H9 (cell line): ENCODE data around the gene UNC5C. TPM values are rescaled to one million over a fixed set of nuclear protein-coding genes. Genes with fewer than 3 reads are reported as not detected.
A peak's percentile ranks its signal among the peaks of the same experiment; 100 is the strongest.

Experiments used
- DNase-seq: peaks from one replicate; pipeline ENCODE4 v3.0.0-alpha.2; 2017
- H2AFZ ChIP-seq: one replicate; pipeline ENCODE4 v1.6.1; 2013; ENCODE audit warnings: mild to moderate bottlenecking, low read length, control low read depth, moderate library complexity
- H2AK5ac ChIP-seq: 2 replicates; pipeline ENCODE4 v1.6.1; 2013; ENCODE audit warnings: low read length, control low read depth, mixed read lengths; ENCODE audit not compliant: insufficient read length
- H2BK120ac ChIP-seq: one replicate; pipeline ENCODE4 v1.6.1; 2013; ENCODE audit warnings: low read depth, mild to moderate bottlenecking, low read length, control low read depth, inconsistent platforms; ENCODE audit not compliant: poor library complexity, severe bottlenecking
- H2BK12ac ChIP-seq: 2 replicates; pipeline ENCODE4 v1.6.1; 2013; ENCODE audit warnings: low read length, control low read depth, mixed read lengths, low read depth; ENCODE audit not compliant: insufficient read length
- H2BK15ac ChIP-seq: 2 replicates; pipeline ENCODE4 v1.6.1; 2013; ENCODE audit warnings: low read depth, low read length, control low read depth
- H2BK20ac ChIP-seq: one replicate; pipeline ENCODE4 v1.6.1; 2013; ENCODE audit warnings: low read depth, mild to moderate bottlenecking, low read length, control low read depth, inconsistent platforms; ENCODE audit not compliant: poor library complexity, severe bottlenecking
- H2BK5ac ChIP-seq: 2 replicates; pipeline ENCODE4 v1.6.1; 2013; ENCODE audit warnings: low read length, control low read depth, mixed read lengths; ENCODE audit not compliant: insufficient read length
- H3K14ac ChIP-seq: 2 replicates; pipeline ENCODE4 v1.6.1; 2013; ENCODE audit warnings: low read length, control low read depth; ENCODE audit not compliant: insufficient read depth
- H3K18ac ChIP-seq: 2 replicates; pipeline ENCODE4 v1.6.1; 2013; ENCODE audit warnings: low read depth, mild to moderate bottlenecking, mixed read lengths, low read length, control low read depth; ENCODE audit not compliant: insufficient read length
- H3K23ac ChIP-seq: 2 replicates; pipeline ENCODE4 v1.6.1; 2013; ENCODE audit warnings: low read length, control low read depth, mixed read lengths, low read depth; ENCODE audit not compliant: insufficient read length
- H3K23me2 ChIP-seq: 2 replicates; pipeline ENCODE4 v1.6.1; 2013; ENCODE audit warnings: low read depth, mild to moderate bottlenecking, mixed read lengths, low read length, control low read depth; ENCODE audit not compliant: insufficient read length, poor library complexity, severe bottlenecking
- H3K27ac ChIP-seq: 2 replicates; pipeline ENCODE4 v1.5.1; 2013; ENCODE audit warnings: low read length, control low read depth, mixed read lengths, low read depth; ENCODE audit not compliant: insufficient read length
- H3K27me3 ChIP-seq: 2 replicates; pipeline ENCODE4 v1.6.1; 2013; ENCODE audit warnings: low read length, control low read depth, inconsistent platforms; ENCODE audit not compliant: insufficient read depth
- H3K4ac ChIP-seq: 2 replicates; pipeline ENCODE4 v1.6.1; 2013; ENCODE audit warnings: low read depth, mild to moderate bottlenecking, control low read depth, inconsistent platforms, low read length, moderate library complexity
- H3K4me1 ChIP-seq: 2 replicates; pipeline ENCODE4 v1.6.1; 2013; ENCODE audit warnings: low read length, control low read depth, inconsistent platforms; ENCODE audit not compliant: insufficient read depth
- H3K4me2 ChIP-seq: 2 replicates; pipeline ENCODE4 v1.6.1; 2013; ENCODE audit warnings: low read length, control low read depth, mixed read lengths; ENCODE audit not compliant: insufficient read length, insufficient read depth
- H3K56ac ChIP-seq: 2 replicates; pipeline ENCODE4 v1.6.1; 2013; ENCODE audit warnings: low read depth, mild to moderate bottlenecking, mixed read lengths, low read length, control low read depth; ENCODE audit not compliant: insufficient read length
- H3K79me1 ChIP-seq: 2 replicates; pipeline ENCODE4 v1.6.1; 2013; ENCODE audit warnings: low read depth, mild to moderate bottlenecking, moderate library complexity, low read length, control low read depth, inconsistent platforms; ENCODE audit not compliant: insufficient read depth, poor library complexity, severe bottlenecking
- H3K79me2 ChIP-seq: 2 replicates; pipeline ENCODE4 v1.6.1; 2013; ENCODE audit warnings: low read length, control low read depth, inconsistent platforms; ENCODE audit not compliant: insufficient read depth
- H3K9ac ChIP-seq: 2 replicates; pipeline ENCODE4 v1.6.1; 2013; ENCODE audit warnings: low read length, control low read depth, mixed read lengths; ENCODE audit not compliant: insufficient read length; ENCODE audit errors: extremely low read depth
- H3K9me3 ChIP-seq: one replicate; pipeline ENCODE4 v1.6.1; 2013; ENCODE audit warnings: low read depth, low read length, inconsistent platforms; ENCODE audit not compliant: control insufficient read depth
- H3T11ph ChIP-seq: one replicate; pipeline ENCODE4 v1.6.1; 2013; ENCODE audit warnings: mild to moderate bottlenecking, low read length, control low read depth, inconsistent platforms
- H4K20me1 ChIP-seq: one replicate; pipeline ENCODE4 v1.6.1; 2013; ENCODE audit not compliant: control insufficient read depth, insufficient read length, insufficient read depth
- H4K5ac ChIP-seq: 2 replicates; pipeline ENCODE4 v1.6.1; 2013; ENCODE audit warnings: low read depth, mild to moderate bottlenecking, mixed read lengths, low read length, control low read depth; ENCODE audit not compliant: insufficient read length
- H4K8ac ChIP-seq: replicated peaks from 2 replicates; pipeline ENCODE4 v1.6.1; 2013; ENCODE audit warnings: low read length, control low read depth, mixed read lengths, low read depth; ENCODE audit not compliant: insufficient read length
- H4K91ac ChIP-seq: 2 replicates; pipeline ENCODE4 v1.6.1; 2013; ENCODE audit warnings: low read depth, mild to moderate bottlenecking, moderate library complexity, mixed read lengths, low read length, control low read depth; ENCODE audit not compliant: insufficient read length
- H3K27ac Mint-ChIP-seq, 3 experiments: 2 replicates in 2 of 3; 3 replicates in 1 of 3; pipeline ENCODE4 v1.8.0; 2020 to 2021; ENCODE audit warnings: mixed read lengths in 3 of 3, mild to moderate bottlenecking in 1 of 3, moderate library complexity in 1 of 3
- H3K27me3 Mint-ChIP-seq: 2 replicates; pipeline ENCODE4 v1.8.0; 2021; ENCODE audit warnings: low read depth, mild to moderate bottlenecking, moderate library complexity, mixed read lengths
- H3K36me3 Mint-ChIP-seq, 3 experiments: 2 replicates in 2 of 3; 3 replicates in 1 of 3; pipeline ENCODE4 v1.8.0; 2020 to 2021; ENCODE audit warnings: low read depth in 3 of 3, mixed read lengths in 3 of 3; ENCODE audit not compliant: insufficient read depth in 1 of 3
- H3K4me1 Mint-ChIP-seq, 2 experiments: 2 replicates each; pipeline ENCODE4 v1.8.0; 2020; ENCODE audit warnings: mixed read lengths in 2 of 2
- H3K4me3 Mint-ChIP-seq, 2 experiments: 2 replicates in 1 of 2; 3 replicates in 1 of 2; pipeline ENCODE4 v1.8.0; 2020 to 2021; ENCODE audit warnings: mild to moderate bottlenecking in 2 of 2, mixed read lengths in 2 of 2, moderate library complexity in 1 of 2
- H3K9me3 Mint-ChIP-seq, 2 experiments: 2 replicates in 1 of 2; 3 replicates in 1 of 2; pipeline ENCODE4 v1.8.0; 2020; ENCODE audit warnings: mild to moderate bottlenecking in 2 of 2, mixed read lengths in 2 of 2, moderate library complexity in 1 of 2
- CTCF ChIP-seq: fragments of 200-600 bp; sonication (generic); conservative IDR thresholded peaks from 3 replicates; pipeline ENCODE4 v1.8.0; 2021; ENCODE audit warnings: antibody characterized with exemption, mild to moderate bottlenecking
- WGBS: extraction: QIAGEN DNeasy Blood & Tissue Kit; methylation state at CpG from one replicate; pipeline ENCODE4 v1.1.7; 2013; ENCODE audit warnings: missing lambda C conversion rate, low lambda C conversion rate, mixed read lengths; ENCODE audit not compliant: insufficient read length; ENCODE audit errors: extremely low coverage; 5-methylcytosine and 5-hydroxymethylcytosine counted together
- total RNA-seq: library from RNA; stranded (reverse); gene quantifications from 2 replicates; pipeline ENCODE4 v1.2.1, GENCODE V29; 2021

UNC5C gene
- total RNA-seq, 1 experiment from 2014 or later = not detected

DNA sequence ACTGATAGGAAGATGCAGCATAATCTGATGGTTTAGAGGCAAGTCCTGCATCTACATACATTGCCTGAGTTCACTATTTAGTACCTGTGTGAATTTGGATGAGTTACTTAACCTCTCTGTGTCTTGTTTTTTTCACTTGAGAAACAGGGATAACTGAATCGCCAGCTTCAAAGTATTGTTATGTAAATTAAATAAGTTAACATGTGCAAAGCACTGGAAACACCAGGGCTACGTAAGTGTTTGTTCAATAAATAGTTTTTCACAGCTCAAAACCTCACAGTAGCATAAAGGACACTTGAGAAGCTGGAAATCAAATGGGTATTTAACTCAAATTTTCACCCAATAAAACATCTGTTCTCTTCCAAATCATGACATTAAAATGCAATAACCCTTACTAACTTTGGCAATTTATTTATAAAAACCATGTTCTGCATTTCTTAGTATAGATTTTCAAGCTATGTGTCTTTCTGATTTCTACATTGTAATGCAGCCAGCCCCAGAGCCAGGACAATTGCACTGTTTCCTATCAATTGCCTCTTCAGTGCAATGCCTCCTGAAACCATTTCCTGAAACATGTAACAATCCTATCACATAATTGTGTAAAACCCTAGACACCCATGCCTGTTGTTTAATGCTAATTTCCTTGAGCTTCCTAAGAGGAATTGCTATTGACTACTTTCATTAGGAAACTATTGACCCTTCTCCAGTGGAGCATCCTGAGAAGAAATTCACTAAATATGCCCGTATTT, 177.1 kb downstream of the UNC5C start:
- Histone ChIP-seq H3K27me3 (no peaks in the 10 kb centered on the region), H3K9me3 (no peaks in the 10 kb centered on the region), H2BK5ac (no peak overlapping the region), H2BK12ac (no peak overlapping the region), H2AK5ac (no peak overlapping the region), H3K4me2 (peak overlapping the region; percentile 21), H3K14ac (no peak overlapping the region), H3K23ac (no peak overlapping the region), H3K79me1 (no peaks in the 10 kb centered on the region), H4K91ac (no peak overlapping the region), H3K79me2 (no peaks in the 10 kb centered on the region), H3K23me2 (no peaks in the 10 kb centered on the region), H3K4me1 (peaks cover 3% of the 10 kb centered on the region; the same call in 1 of the 2 replicates), H3T11ph (no peak overlapping the region), H4K20me1 (no peaks in the 10 kb centered on the region), H2BK20ac (no peak overlapping the region), H3K9ac (no peak overlapping the region), H3K4ac (no peak overlapping the region), H4K5ac (no peak overlapping the region), H2BK120ac (no peak overlapping the region), H3K18ac (no peak overlapping the region), H2AFZ (no peak overlapping the region), H2BK15ac (no peak overlapping the region), H4K8ac (no peak overlapping the region), H3K56ac (no peak overlapping the region), H3K27ac (no peak overlapping the region)
- peak overlapping the region in 1 of 3 experiments; percentile 76; a peak in 1 of 7 replicates for H3K27ac Mint-ChIP-seq
- no peaks in the 10 kb centered on the region; the same call in 1 of the 2 replicates for H3K27me3 Mint-ChIP-seq
- H3K4me1 Mint-ChIP-seq = peaks cover 12 to 15% of the 10 kb centered on the region in 2 experiments
- no peaks in the 10 kb centered on the region; a peak in 1 of 5 replicates for H3K9me3 Mint-ChIP-seq
- no peak overlapping the region for H3K4me3 Mint-ChIP-seq
- DNase-seq = no peak
- WGBS = no CpG with 5 or more reads among the region's 3 CpGs
- H3K36me3 Mint-ChIP-seq = no peaks in the 10 kb centered on the region; a peak in 1 of 7 replicates
- TF ChIP-seq CTCF = no peak
